Upper lobe of left lung (tissue), 4 donors: ENCODE data around the gene HLA-DRB1.

Experiments used
- CTCF ChIP-seq, 6 experiments: fragments of 450-650 bp in 4 of 6; fragments of 200-600 bp in 2 of 6; sonication (generic) in 2 of 6; IDR thresholded peaks; one replicate each; pipeline ENCODE4 v1.5.1; 2016 to 2019; ENCODE audit warnings: antibody characterized with exemption in 6 of 6
- EP300 ChIP-seq, 4 donors: sonication (generic); formaldehyde crosslinking; IDR thresholded peaks; one replicate each; pipeline ENCODE4 v1.5.1; 2017; ENCODE audit warnings: antibody characterized with exemption in 4 of 4, control low read depth in 2 of 4
- POLR2AphosphoS5 ChIP-seq, 2 donors: sonication (generic); formaldehyde crosslinking; IDR thresholded peaks; one replicate each; pipeline ENCODE4 v1.5.1; 2017; ENCODE audit warnings: antibody characterized with exemption in 2 of 2

GRCh38 chr6:32562940-32563339 lies 26.7 kb downstream of the HLA-DRB1 start:
- TF ChIP-seq CTCF (IDR thresholded peaks at IDR 0.05) (no peak), EP300 (IDR thresholded peaks at IDR 0.05) (no peak), POLR2AphosphoS5 (IDR thresholded peaks at IDR 0.05) (no peak)
